EH (cell line): ENCODE measurements around the gene TEX19.
A peak's percentile ranks its signal among the peaks of the same experiment; 100 is the strongest.
"Not testable (repeated sequence)": the region's sequence is repeated elsewhere in the genome, so short reads cannot be mapped to it uniquely, and the experiment has no call there.

Experiments
- DNase-seq: peaks from one replicate; pipeline ENCODE4 v3.0.0-alpha.2; 2015; ENCODE audit warnings: low read depth

TEX19 gene

DNA sequence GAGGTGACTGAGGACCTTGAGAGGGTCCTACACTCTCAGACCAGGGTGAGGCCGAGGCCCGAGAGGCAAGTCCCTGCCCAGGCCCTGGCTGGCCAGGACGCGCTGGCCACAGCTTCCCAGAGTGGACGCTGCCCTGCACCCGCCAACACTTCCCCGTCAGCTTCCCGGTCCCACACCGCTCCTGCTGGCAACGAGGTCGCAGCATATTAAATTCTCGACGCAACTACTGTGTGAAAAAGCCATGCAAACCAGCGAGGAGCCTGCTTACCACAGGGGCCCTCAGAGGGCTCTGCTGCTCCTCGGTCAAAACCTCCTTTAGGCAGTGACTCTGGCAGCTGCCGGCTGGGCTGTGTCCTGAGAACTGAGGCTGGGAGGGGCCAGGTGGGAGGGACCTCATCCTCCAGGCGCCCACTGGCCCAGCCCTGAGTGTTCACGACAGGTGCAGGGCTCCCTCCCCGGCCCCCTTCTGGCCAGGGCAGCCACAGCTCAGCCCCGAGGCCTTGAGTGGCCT, 2.1 kb upstream of the TEX19 start:
- no peak for DNase-seq

DNA sequence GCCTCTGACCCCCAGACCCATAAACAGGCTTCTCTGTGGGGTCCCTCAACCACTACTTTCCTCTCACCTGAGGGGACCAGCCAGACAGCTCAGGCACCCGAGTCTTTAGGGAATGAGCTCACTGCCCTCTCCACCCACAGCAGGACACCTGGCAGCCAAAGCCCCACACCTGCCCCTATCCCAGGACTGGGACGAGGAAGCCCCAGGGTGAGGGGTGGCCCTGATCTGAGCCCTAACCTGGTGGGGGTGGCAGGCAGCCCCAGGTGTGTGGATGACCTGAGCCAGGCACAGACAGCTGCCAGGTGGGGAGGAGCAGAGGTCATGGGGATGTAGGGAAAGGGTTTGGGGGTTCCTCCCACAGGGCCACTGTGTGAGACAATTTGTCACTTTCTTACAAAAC, 1.7 kb upstream of the TEX19 start:
- no peak for DNase-seq

DNA sequence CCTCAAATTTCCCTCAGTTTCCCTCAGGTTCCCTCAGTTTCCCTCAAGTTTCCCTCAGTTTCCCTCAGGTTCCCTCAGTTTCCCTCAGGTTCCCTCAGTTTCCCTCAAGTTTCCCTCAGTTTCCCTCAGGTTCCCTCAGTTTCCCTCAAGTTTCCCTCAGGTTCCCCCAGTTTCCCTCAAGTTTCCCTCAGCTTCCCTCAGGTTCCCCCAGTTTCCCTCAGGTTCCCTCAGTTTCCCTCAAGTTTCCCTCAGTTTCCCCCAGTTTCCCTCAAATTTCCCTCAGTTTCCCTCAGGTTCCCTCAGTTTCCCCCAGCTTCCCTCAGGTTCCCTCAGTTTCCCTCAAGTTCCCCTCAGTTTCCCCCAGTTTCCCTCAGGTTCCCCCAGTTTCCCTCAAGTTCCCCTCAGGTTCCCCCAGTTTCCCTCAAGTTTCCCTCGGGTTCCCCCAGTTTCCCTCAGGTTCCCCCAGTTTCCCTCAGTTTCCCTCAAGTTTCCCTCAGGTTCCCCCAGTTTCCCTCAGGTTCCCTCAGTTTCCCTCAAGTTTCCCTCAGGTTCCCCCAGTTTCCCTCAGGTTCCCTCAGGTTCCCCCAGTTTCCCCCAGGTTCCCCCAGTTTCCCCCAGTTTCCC, 516 bp downstream of the TEX19 start:
- not testable (repeated sequence) for DNase-seq

DNA sequence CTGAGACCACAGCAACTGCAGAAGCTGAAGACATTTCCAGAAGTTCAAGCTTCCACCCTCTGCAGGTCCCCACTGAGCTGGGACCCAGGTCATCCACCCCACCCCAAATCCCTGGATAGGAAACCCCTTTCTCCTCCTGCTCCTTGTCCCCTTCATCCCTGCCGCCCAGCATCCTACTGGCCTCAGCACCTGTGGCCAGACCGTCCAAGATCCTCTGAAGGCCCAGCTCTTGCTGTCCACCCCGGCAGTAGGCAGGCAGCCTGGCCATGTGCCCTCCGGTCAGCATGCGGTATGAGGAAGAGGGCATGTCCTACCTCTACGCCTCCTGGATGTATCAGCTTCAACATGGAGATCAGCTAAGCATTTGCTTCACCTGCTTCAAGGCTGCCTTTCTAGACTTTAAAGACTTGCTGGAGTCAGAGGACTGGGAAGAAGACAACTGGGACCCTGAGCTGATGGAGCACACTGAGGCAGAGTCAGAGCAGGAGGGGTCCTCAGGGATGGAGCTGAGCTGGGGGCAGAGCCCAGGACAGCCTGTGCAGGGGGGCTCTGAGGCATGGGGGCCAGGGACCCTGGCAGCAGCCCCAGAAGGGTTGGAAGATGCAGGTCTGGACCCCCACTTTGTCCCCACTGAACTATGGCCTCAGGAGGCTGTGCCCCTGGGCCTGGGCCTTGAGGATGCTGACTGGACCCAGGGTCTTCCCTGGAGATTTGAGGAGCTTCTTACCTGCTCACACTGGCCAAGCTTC, 3.0 kb downstream of the TEX19 start:
- DNase-seq = no peak

DNA sequence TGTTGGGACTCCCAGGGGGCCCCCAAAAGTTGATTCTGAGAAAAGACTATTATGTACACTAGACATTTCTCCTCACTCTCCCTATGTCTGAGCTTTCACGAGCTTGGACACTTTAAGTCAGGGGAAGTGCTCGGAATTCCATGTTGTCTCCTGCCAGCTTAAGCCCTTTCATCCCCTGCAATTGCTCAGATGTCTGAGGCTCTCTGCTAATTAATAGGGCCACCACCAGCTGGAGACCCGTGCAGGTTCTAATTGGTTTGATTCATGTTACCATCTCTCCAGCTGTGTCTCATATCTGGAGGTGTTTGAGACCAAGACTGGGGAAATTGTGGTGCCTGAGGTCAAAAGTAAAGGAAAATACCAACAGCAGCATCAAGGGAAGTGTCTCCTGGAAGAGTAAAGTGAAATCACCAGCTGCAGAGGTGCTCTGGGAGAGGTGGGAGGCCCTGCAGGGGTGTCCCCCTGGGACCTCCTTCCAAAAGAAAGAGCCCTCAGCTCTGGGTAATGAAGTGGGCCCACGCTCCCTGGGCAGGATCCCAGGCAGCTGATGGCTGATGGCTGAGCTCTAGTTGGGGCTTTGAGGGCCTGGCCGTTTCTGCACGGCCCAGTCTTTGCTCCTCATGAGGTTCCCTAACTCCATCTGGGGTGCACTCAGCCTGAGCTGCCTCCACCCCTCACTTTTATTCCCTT, 6.7 kb downstream of the TEX19 start:
- no peak for DNase-seq

DNA sequence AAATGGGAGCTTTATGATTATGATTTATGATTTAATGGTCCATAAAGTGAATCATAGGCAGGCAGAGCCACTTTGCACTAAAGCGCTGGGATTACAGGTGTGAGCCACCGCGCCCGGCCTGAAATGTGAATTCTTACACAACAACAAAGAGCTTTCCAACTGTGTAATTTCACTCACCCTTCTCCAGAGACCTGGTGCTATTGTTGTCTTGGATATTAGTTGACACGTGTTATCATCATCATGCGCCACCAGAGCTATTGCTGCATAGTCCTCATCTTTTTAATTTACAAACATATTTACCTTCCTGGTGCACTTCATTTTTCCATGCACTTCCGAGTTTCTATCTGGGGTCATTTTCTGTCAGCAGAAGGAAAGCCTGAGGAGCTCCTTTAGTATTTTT, 7.7 kb downstream of the TEX19 start:
- no peak for DNase-seq

DNA sequence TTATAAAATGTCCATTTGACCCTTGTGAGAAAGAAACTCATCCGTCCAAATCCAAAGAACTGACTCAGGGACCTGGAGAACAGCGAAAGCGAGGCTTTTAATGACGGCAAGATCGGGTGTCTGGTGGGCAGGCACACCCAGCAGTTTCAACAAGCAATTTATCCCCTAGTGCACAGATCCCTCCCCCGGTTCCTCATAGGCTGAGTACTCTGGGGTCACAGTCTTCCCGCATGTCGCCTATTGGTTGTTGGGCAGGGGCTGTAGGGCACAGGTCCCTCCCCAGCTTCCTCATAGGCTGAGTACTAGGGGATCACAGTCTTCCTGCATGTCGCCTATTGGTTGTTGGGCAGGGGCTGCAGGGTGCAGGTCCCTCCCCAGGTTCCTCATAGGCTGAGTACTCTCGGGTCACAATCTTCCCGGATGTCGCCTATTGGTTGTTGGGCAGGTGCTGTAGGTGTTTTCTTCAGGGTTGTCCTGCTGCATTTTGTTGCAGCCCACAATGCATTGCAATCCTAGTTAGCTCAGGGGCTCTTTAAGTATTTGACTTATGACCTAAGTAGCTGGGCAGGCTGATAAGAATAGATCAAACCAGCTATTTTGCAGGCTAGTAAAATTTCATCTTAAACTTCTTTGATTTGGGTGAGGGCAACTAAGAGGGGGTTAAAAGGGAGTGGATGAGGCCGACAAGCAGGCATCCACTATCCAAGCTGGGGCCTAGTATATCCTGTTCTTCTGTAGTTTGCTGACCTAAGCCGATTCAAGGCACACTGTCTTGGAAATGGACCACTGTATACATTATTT, 8.9 kb downstream of the TEX19 start:
- peak; percentile 16 for DNase-seq

DNA sequence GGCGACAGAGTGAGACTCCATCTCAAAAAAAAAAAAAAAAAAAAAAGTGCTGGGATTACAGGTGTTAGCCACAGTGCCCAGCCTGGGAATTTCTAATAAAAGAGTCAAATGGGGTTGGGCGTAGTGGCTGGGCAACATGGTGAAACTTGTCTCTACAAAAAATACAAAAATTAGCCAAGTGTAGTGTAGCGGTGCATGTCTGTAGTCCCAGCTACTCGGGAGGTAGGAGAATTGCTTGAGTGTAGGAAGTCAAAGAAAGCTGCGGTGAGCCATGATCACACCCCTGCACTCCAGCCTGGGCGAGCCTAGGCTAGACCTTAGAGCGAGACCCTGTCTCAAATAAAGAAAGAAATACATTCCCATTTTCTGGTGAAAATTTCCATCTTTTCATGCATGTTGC, 10.2 kb downstream of the TEX19 start:
- no peak for DNase-seq

DNA sequence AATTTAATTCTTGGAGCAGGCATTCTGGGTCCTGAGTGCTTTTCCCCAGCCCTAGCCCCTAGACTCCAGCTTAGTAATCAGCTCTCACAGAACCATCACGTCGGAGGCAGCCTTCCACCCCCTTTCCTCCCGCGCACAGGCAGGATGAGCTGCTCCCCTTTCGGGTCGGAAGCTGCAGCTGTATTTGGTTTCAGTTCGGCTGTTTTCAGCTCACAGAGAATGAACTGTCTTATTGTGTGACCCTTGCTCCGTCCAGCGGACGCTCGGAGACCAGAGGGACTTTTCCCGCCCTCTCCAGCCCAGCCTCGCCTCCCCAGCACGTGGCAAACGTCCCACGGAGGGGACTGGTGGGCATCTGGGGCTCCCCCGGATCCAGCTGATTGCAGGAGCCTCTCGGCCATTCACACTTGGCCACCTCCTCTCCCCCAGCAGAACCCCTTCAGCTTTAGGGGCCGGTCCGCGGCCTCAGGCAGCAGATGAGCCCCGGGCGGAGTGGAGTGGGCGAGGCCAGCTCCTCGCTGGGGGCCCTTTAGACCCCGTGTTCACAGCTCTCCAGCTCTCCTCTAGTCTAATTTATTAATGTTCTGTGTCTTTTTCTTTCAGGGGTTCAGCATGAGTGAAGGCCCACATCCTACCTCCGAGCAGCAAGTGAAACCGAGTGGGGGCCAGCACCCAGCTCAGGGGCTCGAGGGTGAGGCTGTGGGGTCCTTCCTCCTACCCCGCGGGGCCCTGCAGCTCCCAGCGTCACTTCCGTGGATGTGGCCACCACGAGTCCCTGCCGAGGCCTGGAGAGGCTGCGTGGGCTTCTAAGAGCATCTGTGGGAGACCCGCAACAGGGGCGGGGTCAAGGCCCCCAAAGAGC, 11.7 kb downstream of the TEX19 start:
- peak; percentile 18 for DNase-seq

DNA sequence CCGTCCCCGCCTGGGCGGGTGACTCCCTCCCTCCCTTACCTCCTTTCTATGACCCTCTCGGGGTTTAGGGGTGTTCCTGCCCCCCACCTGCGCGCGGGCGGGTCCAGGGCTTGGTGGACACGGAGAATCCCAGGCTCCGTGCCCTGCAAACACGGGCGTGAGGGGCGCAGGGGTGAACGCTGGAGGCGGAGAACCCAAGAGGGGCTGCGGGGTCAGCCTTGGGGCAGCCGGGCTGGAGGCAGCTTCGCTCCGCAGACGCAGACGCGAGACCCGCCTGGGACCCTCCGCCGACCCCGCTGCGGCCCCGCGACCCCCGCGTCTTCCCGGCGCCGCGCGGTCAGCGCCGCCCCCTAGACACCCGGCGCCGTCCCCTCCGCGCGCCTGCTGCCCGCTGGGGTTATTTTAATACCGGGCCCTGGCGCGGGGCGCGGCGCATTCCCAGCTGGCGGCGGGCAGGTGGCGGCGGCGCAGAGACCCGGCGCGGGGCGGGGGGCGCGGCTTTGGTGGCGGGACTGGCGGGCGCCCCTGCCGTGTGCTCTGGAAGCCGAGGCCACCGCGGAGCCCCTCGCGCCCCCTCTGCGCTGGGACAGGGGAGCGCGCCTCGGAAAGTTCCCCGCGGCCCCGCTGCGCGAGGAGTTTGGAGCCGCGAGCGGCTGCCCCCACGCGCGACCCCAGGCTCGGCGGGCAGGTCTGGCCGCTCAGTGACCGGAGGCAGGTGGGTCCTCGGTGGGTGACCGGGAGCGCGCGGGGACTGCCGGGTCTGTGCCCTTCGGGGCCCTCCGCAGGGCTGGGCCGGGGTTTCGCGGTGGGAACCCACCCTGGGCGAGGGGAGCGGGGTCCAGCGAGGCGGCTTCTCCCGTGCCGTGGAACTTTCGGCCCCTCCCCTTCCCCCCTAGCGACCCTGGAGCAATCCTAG, 12.5 kb downstream of the TEX19 start, which contains the start of gene UTS2R:
TSS of gene UTS2R (plus strand) at position 433 of the 916 bp plus-strand sequence. CDS start 2,560 bp downstream, outside the sequence.
- no peak for DNase-seq

DNA sequence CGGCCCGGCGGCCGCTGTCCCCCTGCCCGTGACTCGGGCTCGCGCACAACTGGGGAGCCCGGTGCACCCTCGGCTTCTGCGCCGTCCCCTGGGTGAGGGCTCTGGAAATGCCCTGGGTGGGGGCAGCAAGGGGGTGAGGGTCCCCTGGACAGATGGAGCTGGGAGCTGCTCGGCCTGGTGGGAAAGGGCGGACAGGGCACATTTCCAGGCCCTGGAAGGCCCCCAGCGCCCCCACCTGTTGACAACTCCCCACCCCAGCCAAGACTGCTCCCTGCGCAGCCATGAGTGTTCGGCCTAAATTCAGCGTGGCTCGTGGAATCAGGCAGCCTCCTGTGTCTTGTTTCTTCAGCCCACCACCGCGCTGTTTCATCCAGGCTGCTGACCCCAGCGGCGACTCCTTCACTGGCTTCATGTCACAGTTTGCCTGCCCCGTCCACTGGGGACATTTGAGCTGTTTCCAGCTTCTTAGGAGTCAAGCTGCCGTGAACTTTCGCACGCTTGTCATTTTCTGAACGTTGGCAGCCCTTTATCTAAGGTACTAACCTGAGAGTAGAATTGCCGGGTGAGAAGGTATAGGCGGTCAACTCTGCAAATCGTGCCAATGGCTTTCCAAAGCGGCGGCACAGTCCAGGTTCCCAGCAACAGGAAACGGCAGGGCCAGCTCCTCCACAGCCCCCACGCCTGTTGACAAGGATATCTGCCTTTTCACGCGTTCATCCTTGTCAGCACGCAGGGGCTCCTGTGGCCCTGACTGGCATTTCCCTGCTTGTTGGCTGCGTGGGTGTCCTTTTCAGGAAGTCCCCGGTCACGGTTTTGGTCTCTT, 13.4 kb downstream of the TEX19 start:
- no peak for DNase-seq

DNA sequence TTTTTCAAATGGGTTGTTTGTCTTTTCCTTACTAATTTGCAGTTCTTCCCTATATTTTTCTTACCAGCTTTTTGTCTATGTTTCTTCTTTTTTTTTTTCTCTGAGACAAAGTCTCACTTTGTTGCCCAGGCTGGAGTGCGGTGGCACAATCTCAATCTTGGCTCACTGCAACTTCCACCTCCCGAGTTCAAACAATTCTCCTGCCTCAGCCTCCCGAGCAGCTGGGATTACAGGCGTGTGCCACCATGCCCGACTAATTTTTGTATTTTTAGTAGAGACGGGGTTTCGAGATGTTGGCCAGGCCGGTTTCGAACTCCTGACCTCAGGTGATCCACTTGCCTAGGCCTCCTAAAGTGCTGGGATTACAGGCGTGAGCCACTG, 14.0 kb downstream of the TEX19 start:
- DNase-seq = not testable (repeated sequence)

DNA sequence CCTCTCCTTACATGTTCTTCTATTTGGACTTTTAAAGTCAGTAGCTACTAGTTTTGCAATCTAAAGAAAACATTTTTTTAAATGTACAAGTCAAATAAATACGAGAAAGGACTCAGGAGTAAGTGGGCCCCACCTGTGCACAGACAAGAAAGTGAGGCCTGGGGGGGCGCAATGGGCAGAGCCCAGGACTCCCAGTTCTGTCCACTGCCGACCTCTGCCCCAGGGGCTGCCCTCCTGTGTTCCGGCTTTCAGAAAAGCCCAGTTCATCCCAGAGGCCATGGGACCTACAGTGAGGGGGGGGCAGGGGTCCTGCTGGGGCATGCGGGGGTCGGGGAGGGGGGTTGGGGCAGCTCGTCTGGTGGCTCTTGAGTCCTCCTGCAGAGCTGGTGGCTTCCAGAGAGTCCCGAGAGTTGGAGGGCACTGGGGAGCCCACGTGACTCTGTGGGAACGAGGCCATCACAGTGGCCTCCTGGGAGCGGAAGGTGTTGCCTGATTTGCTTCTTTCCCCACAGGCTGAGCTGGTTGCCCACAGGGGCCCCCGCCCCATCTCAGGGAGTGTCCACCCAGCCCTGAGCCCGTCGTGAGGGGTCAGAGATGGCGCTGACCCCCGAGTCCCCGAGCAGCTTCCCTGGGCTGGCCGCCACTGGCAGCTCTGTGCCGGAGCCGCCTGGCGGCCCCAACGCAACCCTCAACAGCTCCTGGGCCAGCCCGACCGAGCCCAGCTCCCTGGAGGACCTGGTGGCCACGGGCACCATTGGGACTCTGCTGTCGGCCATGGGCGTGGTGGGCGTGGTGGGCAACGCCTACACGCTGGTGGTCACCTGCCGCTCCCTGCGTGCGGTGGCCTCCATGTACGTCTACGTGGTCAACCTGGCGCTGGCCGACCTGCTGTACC, 14.9 kb downstream of the TEX19 start:
- no peak for DNase-seq

DNA sequence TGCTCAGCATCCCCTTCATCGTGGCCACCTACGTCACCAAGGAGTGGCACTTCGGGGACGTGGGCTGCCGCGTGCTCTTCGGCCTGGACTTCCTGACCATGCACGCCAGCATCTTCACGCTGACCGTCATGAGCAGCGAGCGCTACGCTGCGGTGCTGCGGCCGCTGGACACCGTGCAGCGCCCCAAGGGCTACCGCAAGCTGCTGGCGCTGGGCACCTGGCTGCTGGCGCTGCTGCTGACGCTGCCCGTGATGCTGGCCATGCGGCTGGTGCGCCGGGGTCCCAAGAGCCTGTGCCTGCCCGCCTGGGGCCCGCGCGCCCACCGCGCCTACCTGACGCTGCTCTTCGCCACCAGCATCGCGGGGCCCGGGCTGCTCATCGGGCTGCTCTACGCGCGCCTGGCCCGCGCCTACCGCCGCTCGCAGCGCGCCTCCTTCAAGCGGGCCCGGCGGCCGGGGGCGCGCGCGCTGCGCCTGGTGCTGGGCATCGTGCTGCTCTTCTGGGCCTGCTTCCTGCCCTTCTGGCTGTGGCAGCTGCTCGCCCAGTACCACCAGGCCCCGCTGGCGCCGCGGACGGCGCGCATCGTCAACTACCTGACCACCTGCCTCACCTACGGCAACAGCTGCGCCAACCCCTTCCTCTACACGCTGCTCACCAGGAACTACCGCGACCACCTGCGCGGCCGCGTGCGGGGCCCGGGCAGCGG, 15.7 kb downstream of the TEX19 start:
- DNase-seq = no peak

DNA sequence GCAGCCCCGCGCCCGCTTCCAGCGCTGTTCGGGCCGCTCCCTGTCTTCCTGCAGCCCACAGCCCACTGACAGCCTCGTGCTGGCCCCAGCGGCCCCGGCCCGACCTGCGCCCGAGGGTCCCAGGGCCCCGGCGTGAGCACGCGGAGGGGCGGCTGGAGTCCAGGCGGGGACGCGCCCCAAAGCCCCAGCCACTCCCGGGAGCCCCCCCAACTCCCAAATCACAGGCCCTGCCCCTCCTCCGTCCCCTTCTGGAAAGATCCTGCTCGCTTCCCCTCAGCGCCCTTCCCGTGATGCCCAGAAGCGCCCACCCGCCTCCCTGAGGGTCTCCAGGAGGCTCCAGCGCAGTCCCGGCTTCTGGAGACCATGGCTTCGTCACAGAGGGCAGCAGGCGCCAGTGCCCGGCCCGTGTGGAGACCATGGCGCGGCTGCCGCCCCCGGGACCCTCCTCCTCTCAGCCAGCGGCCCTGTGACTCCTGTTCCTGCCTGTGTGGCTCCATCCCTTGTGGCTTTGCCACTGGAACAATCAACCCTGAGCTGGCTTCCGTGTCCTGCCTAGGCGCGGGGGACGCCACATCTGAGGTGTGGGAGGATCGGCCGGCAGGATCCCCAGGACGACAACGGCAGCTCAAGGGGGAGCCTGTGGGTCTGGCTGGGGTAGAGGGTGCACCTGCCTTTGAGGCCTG, 16.5 kb downstream of the TEX19 start:
- no peak for DNase-seq

DNA sequence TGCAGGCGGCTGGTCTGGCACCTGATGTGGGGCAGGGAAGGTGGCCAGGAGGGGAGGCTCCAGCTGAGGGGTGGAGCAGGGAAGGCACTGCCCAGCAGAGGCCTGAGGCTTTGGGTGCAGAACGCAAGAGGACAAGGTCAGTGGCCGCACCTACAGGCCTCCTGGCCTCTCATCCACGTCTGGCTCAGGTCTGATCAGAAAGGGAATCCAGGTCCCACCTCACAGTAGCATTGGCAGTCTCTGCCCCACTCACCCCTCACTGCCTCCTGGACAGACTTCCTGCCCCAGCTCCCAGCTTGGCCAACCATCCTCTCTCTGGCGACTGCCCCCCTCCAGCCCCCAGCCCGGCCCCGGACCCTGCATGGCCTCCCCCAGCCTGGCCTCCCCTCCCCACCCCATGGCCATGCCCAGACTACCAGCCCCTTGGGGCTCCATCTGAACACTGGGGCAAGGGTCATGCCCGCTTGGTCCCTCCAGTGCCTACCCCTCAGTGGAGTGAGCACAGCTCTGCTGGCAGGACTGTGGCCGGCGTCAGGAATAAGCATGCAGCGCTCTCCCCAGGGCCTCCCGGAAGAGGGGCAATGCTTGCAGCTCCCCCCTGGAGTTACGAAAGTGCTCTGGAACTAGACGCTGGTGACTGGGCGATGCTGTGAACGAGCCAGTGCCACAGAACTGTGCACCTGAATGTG, 17.1 kb downstream of the TEX19 start:
- no peak for DNase-seq
